ENCODE measurements around the gene RUBCNL. TPM values are rescaled to one million over a fixed set of nuclear protein-coding genes. Genes with fewer than 3 reads are reported as not detected.

Gene RUBCNL
- total RNA-seq, 3 donors from 2014 or later (not counting 1 experiment from before 2014, with no cell fraction given), result 1.6 to 2.3 (median 2.1) TPM

GRCh38 chr13:46383383-46383782 is 3.7 kb downstream of the RUBCNL start:
- DNase-seq (no peak), ATAC-seq (no peak)
- intact Hi-C loops (cut with micrococcal nuclease), result no loop called here
- no peak overlapping the region for H3K4me3 ChIP-seq (ENCODE audit: low read length)
- Mint-ChIP-seq H3K27ac (no peak overlapping the region), H3K9me3 (no peaks in the 10 kb centered on the region), H3K4me1 (peaks cover 6 to 11% of the 10 kb centered on the region in 2 donors), H3K27me3 (ENCODE audit: low read depth in 2 of 2) (peaks cover 26 to 31% of the 10 kb centered on the region in 2 donors), H3K36me3 (no peaks in the 10 kb centered on the region), H3K4me3 (no peak overlapping the region)
- H3K4me1 ChIP-seq (ENCODE audit: control insufficient read depth, insufficient read depth, low read length), result peaks cover 20% of the 10 kb centered on the region
- TF ChIP-seq, protein P1, sequence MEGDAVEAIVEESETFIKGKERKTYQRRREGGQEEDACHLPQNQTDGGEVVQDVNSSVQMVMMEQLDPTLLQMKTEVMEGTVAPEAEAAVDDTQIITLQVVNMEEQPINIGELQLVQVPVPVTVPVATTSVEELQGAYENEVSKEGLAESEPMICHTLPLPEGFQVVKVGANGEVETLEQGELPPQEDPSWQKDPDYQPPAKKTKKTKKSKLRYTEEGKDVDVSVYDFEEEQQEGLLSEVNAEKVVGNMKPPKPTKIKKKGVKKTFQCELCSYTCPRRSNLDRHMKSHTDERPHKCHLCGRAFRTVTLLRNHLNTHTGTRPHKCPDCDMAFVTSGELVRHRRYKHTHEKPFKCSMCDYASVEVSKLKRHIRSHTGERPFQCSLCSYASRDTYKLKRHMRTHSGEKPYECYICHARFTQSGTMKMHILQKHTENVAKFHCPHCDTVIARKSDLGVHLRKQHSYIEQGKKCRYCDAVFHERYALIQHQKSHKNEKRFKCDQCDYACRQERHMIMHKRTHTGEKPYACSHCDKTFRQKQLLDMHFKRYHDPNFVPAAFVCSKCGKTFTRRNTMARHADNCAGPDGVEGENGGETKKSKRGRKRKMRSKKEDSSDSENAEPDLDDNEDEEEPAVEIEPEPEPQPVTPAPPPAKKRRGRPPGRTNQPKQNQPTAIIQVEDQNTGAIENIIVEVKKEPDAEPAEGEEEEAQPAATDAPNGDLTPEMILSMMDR (IDR thresholded peaks at IDR 0.05), result no peak
- H3K27me3 ChIP-seq (ENCODE audit: control insufficient read depth, insufficient read depth, low read length), result no peaks in the 10 kb centered on the region
- H3K27ac ChIP-seq (ENCODE audit: low read length), result peak overlapping the region; percentile 55
- H3K9me3 ChIP-seq (ENCODE audit: control insufficient read depth, insufficient read depth, low read length), result no peaks in the 10 kb centered on the region
- H3K36me3 ChIP-seq (ENCODE audit: control insufficient read depth, insufficient read depth, low read length), result no peaks in the 10 kb centered on the region

GRCh38 chr13:46382224-46382623 is 4.8 kb downstream of the RUBCNL start:
- DNase-seq (no peak), ATAC-seq (no peak)
- Histone ChIP-seq H3K9me3 (ENCODE audit: control insufficient read depth, insufficient read depth, low read length) (no peaks in the 10 kb centered on the region), H3K27me3 (ENCODE audit: control insufficient read depth, insufficient read depth, low read length) (no peaks in the 10 kb centered on the region), H3K4me3 (ENCODE audit: low read length) (no peak overlapping the region), H3K27ac (ENCODE audit: low read length) (peak overlapping the region; percentile 55), H3K36me3 (ENCODE audit: control insufficient read depth, insufficient read depth, low read length) (no peaks in the 10 kb centered on the region), H3K4me1 (ENCODE audit: control insufficient read depth, insufficient read depth, low read length) (peaks cover 18% of the 10 kb centered on the region)
- Mint-ChIP-seq H3K27ac (no peak overlapping the region), H3K9me3 (no peaks in the 10 kb centered on the region), H3K36me3 (no peaks in the 10 kb centered on the region), H3K27me3 (ENCODE audit: low read depth in 2 of 2) (peaks cover 26% of the 10 kb centered on the region in 2 donors), H3K4me1 (peaks cover under 1 to 6% of the 10 kb centered on the region in 2 donors), H3K4me3 (no peak overlapping the region)
- TF ChIP-seq, protein P1 (IDR thresholded peaks at IDR 0.05), result no peak
- WGBS (ENCODE audit: insufficient coverage), result 56% methylated on average over 3 of the region's 3 CpGs
- intact Hi-C loops (cut with micrococcal nuclease), result no loop called here

- DNase-seq (no peak), ATAC-seq (no peak)
- H3K4me1 ChIP-seq (ENCODE audit: control insufficient read depth, insufficient read depth, low read length), result peaks cover 10% of the 10 kb centered on the region
- WGBS (ENCODE audit: insufficient coverage), result 70% methylated on average over 4 of the region's 4 CpGs
- intact Hi-C loops (cut with micrococcal nuclease), result no loop called here
- Mint-ChIP-seq H3K9me3 (no peaks in the 10 kb centered on the region), H3K4me1 (no peaks in the 10 kb centered on the region), H3K27ac (no peak overlapping the region), H3K36me3 (no peaks in the 10 kb centered on the region), H3K27me3 (ENCODE audit: low read depth in 2 of 2) (peaks cover 13 to 19% of the 10 kb centered on the region in 2 donors), H3K4me3 (no peak overlapping the region)
- no peak overlapping the region for H3K4me3 ChIP-seq (ENCODE audit: low read length)
- H3K27me3 ChIP-seq (ENCODE audit: control insufficient read depth, insufficient read depth, low read length), result no peaks in the 10 kb centered on the region
- H3K27ac ChIP-seq (ENCODE audit: low read length), result peak overlapping the region; percentile 80
- H3K9me3 ChIP-seq (ENCODE audit: control insufficient read depth, insufficient read depth, low read length), result no peaks in the 10 kb centered on the region
- no peaks in the 10 kb centered on the region for H3K36me3 ChIP-seq (ENCODE audit: control insufficient read depth, insufficient read depth, low read length)
- TF ChIP-seq, protein P1 (IDR thresholded peaks at IDR 0.05), result no peak
Measured at GRCh38 chr13:46380242-46380641, 6.8 kb downstream of the RUBCNL start.

- H3K4me1 ChIP-seq (ENCODE audit: control insufficient read depth, insufficient read depth, low read length), result peaks cover 10% of the 10 kb centered on the region
- no peak overlapping the region for H3K4me3 Mint-ChIP-seq
- H3K27me3 Mint-ChIP-seq (ENCODE audit: low read depth in 2 of 2), result peaks cover 8 to 18% of the 10 kb centered on the region in 2 donors
- no peaks in the 10 kb centered on the region for H3K9me3 Mint-ChIP-seq
- no peaks in the 10 kb centered on the region for H3K9me3 ChIP-seq (ENCODE audit: control insufficient read depth, insufficient read depth, low read length)
- no peaks in the 10 kb centered on the region for H3K4me1 Mint-ChIP-seq
- no peak overlapping the region for H3K27ac Mint-ChIP-seq
- H3K36me3 Mint-ChIP-seq, result no peaks in the 10 kb centered on the region
- TF ChIP-seq, protein P1 (IDR thresholded peaks at IDR 0.05), result no peak
- ATAC-seq, result no peak
- intact Hi-C loops (cut with micrococcal nuclease), result no loop called here
- H3K36me3 ChIP-seq (ENCODE audit: control insufficient read depth, insufficient read depth, low read length), result no peaks in the 10 kb centered on the region
- no peak overlapping the region for H3K4me3 ChIP-seq (ENCODE audit: low read length)
- 65% methylated on average over 2 of the region's 2 CpGs for WGBS (ENCODE audit: insufficient coverage)
- no peaks in the 10 kb centered on the region for H3K27me3 ChIP-seq (ENCODE audit: control insufficient read depth, insufficient read depth, low read length)
- DNase-seq, result no peak
- peak overlapping the region; percentile 80 for H3K27ac ChIP-seq (ENCODE audit: low read length)
Measured at GRCh38 chr13:46379611-46380010, 7.4 kb downstream of the RUBCNL start.

All from natural killer cell (primary cell).